ENCODE results near the gene P4HB.

P4HB gene

GRCh38 chr17:81895400-81895799 lies 35.1 kb upstream of the P4HB start:
- DNase-seq, result no peak

DNA sequence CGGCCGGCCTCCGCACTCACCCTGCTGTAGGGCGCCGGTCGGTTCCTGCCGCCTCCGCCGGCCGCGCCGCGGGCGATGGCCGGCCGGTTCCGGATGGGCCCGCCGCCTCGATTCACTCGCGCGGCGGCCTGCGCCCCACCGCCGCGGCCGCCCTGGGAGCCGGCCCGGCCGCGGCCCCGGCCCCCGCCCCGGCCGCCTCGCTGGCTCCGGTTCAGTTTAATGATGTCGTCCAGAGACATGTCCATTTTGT lies 30.9 kb upstream of the P4HB start:
- no peak for DNase-seq

- DNase-seq, result no peak
Measured at GRCh38 chr17:81890447-81891302, 30.3 kb upstream of the P4HB start.

GRCh38 chr17:81889602-81890001 lies 29.3 kb upstream of the P4HB start:
- DNase-seq, result no peak

DNA sequence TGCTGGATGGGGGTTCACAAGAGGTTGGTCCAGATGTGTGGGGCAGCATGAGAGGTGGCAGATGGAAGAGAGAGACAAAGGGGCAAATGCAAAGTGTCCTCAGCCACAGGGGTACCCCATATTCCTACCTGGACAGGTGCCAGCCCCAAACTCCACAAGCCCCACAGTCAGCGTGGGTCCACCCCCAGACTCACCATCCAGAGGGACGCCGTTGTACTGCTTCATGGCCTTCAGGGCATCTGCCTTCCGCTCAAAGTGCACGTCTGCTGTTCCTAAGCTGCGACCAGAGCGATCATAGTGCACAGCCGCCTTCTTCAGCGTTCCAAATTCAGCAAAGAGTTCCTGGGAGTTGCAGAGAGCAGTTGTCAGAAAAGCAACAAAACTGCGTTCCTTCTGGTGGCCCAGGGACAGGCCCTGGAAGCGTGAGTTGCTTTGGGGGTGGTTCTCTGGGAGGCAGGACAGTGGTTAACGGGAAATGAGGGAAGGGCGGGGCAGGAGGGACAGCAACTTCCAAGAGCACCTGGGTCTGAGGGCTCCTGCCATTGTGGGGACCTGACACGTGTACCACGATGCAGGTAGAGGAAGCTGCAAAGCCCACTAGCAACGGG lies 28.8 kb upstream of the P4HB start:
- DNase-seq, result no peak

GRCh38 chr17:81888105-81888987 lies 28.0 kb upstream of the P4HB start:
- DNase-seq, result no peak

DNA sequence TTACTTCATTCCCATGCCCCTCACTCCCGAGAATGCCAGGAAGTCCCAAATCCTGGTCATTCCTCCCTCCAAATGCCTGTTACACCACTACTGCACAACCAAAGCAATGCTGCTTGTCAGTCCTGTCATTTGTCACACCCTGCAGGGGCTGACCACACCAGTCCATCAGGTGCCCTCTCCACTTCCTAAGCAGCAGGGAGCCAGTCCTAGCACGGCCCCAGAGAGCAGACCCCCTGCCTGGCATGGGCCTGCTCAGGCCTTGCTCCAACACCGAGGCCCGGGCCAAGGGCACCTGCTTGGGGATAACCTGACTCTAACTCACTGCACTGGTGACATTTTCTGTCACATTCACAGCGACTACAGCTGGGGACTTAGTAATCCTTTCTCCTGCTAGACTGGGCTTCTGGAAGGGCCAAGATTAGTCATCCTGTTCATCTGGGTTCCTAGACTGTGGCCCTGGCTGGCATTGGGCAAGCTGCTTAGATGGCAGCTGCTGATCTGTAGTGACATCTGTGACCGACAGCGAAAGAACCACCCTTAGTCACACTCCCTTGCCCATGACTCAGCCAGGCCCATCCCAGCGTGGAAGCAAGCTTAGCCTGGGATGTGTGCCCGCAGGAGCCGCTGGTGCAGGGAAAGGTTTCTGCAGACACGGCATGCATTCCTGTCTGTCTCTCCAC lies 25.7 kb upstream of the P4HB start:
- no peak for DNase-seq

DNA sequence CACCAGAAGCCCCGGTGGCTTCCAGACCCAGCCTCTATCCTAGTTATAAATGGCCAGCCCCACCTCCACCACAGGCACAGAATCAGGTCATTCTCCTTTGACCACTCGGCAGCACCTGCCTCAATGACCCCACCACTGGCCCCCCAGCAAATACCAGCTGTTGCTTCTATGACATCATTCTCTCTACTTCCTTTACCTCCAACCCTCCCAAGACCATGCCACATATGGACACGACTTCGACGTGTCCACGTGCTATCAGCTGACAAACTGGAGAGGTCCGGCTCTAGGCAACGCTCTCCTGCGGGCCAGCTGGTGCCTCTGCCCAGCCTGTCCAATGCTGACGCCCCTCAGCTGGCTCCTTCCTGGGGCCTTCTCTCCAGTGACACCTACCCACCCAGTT lies 25.1 kb upstream of the P4HB start:
- no peak for DNase-seq

DNA sequence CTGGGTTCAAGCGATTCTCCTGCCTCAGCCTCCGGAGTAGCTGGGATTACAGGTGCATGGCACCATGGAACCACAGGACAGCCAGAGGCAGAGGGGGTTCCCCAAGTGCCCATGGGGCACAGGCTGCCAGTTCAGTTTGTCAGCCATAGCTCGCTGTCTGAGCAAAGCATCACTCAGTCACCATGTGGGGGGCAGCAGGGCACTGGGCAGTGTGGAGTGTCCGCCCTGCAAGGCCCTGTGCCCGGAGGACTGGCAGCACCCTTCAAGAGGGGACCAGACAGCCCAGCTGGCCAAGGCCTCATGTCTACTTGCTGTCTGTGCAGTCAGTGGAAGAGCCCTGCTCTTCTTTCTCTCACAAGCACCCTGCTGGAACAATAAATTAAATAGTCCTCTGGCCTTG lies 24.6 kb upstream of the P4HB start:
- no peak for DNase-seq

DNA sequence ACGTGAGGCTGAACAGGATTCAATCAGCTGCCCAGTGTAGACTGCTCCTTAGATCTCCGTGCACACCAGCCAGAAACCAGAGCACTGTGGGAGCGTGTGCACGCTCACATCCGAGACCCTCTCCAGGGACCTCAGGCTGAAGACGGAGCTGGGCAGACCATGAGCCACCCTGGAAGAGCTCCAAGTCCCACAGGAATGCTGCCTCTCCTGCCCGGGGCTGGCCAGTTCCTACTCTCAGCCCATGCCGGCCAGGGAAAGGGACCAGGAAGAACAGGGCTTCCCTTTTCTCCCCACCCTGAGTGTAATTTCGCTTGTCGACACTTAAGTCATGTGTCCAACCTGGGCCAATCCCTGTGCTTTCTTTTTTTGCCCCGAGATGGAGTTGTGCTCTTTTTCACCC lies 24.2 kb upstream of the P4HB start:
- DNase-seq, result no peak

GRCh38 chr17:81879121-81879520 lies 18.8 kb upstream of the P4HB start:
- no peak for DNase-seq

GRCh38 chr17:81878294-81878693 lies 18.0 kb upstream of the P4HB start:
- no peak for DNase-seq

GRCh38 chr17:81877569-81877968 lies 17.2 kb upstream of the P4HB start:
- DNase-seq, result no peak

DNA sequence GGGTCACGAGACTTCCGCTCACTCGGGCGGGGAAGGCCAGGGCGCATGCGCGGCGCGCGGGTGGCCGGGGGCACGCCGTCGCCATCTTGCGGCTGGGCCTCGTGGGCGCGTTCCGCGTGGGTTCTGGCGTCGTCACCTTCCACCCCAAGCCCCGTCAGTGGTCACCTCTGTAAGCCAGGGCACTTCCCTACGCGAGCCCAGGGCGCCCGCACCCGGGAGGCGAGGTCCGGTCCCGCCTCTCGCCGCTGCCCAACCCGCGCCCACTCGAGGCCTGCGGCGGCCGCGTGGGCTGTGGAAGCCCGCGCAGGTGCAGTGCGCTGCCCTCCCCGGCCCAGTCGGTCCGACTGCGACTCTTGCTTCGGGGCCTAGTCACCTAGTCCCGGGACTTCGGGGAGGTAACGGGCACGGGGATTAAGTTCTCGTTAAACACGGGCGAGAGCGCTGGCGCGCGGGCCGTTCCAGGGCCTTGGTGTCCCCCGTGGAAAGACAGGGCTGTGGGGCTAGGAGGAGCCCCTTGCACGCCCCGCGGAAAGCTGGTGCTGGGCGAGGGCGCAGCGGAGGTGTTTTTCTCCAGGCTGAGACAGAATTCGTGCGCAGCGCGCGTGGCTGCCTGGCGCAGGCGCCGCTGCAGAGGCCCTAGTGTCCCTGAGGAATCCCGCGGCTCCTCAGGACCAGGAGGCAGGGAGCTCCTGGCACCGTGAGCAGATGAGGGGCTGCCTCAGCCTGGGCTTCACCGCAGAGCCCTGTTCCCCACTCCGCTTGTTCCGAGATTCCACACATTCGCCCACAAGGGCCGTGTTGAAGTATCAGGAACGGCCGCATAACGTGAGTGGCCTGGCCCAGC lies 11.3 kb upstream of the P4HB start:
- DNase-seq, result no peak

DNA sequence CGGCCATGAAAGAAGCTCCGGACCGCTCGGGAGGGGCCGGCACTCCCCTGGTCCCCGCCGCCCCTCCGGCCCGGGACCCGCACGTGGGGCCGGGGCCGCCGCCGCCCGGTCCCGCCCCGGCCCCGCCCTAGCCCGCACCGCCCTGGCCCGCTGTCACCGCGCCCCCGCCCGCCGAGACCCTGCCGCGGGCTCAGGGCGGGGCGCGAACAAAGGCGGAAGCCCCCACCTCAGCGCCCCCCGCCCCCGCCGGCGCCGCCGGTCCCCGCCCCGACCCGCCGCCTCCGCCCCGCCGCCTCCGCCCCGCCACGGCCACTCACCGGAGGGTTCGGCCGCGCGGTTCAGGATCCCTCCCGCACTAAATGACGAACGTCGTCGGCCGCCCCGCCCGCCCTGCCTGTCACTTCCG lies 10.6 kb upstream of the P4HB start, which contains the start of gene ARHGDIA:
TSS of gene ARHGDIA (minus strand) at position 357 of the 406 bp plus-strand sequence. CDS start 1,407 bp downstream, outside the sequence.
- DNase-seq, result no peak

- DNase-seq, result no peak
Measured at GRCh38 chr17:81870131-81870980, 10.0 kb upstream of the P4HB start.

DNA sequence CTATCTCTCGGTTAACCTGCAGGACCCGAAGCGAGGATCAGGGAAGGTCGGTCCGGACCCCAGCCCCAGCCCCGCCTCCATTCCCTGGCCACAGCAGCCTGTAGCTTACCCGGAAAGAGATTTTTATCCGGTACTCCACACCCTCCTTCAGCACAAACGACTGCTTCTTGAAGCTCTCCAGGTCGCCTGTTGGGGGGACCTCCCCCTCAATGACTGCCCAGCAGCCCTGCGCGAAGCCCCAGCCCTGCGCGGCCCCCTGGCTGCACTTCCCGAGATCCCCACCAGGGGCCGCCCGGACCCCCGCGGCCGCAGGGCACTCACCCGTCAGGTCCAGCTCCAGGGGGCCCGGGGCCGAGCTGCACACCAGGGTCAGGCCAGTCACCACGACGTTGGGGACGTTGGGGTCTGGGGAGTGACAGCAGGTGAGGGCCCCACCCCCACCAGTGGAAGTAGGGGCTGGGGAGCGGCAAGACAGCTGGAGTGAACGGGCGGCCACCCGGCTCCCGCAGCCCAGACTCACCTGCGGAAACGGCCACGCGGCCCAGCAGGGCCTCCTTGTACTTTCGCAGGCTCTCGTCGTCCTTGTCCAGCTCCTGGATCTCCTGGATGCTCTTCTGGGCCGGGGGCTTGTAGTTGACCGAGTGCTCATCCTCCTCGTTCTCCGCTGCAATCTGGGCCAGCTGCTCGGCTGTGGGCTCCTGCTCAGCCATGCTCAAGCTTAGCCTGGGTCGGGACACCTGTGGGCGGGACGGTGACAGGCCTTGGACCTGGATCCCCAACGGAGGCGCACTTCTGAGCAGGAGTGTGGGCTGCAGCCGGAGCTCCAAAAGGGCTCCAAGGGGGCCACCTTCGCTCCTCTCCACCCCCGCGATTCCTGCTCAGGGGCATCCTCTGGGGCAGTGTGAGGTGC lies 9.1 kb upstream of the P4HB start:
- DNase-seq, result no peak

DNA sequence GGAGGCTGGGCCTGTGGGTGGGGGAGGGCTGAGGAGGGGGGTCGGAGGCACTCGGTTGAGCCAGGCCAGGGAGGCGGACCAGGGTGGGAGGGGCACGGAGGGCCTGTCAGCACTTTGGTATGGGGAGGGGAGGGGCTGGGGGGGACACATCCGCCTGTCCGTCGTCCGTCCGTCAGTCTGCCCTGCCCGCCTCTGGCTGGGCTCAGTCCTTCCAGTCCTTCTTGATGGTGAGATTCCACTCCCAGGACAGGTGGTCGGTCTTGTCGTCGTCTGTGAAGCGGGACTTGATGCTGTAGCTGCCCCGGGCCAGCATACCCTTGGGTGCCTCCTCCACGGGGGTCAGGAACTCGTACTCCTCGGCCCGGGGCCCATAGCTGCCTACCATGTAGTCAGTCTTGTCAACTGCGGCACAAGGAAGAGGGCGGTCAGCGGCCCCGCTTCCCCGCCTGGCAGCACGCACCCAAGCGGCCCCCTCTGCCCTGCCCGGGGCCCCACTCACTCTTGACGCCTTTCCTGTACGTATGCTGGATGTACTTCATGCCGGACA lies 8.4 kb upstream of the P4HB start:
- DNase-seq, result no peak

DNA sequence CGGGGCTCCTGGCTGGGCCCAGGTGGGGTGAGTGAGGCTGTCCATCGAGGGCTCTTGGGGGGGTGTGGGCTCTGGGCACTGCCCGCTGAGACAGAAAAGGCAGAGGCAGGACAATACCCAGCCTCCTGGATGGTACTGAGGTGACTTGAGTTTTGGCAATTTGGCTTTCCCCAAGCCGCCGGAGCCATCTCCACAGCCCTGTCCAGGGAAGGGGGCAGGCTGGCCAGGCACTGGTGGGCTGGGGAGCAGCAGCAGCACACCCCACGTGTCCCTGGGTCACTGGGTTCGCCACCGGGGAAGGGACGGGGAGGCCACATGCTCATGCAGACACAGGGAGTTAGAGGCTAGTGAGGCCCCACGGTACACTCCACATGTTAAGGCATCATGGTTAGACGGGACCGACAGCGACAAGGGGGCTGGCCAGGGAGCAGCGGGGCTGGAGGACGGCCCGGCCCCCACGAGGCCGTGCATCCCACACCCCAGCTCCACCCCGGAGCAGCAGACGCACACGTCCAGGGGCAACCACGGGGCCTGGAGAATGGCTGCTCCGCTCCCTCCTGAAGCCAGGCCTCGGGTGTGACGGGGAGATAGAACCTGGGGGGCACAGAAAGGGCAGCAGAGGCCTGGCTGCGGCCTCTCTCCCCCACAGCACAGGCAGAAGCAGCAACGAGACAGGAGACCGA lies 7.8 kb upstream of the P4HB start:
- DNase-seq, result no peak
